Keratinocyte (primary cell): ENCODE results near the gene TMBIM4. TPM values are rescaled to one million over a fixed set of nuclear protein-coding genes. Genes with fewer than 3 reads are reported as not detected.

ENCODE experiments used
- DNase-seq: peaks from one replicate; pipeline ENCODE4 v3.0.0-alpha.2; 2011; ENCODE audit warnings: low read depth, missing footprints, low spot score
- FAIRE-seq: peaks from 2 replicates; lab custom pipeline; 2011; peaks lifted over from hg19 to GRCh38; lab: Jason Lieb, UNC
- H2AFZ ChIP-seq: 2 replicates; pipeline ENCODE4 v1.6.0; 2012; ENCODE audit warnings: low read length, control low read depth, inconsistent platforms; ENCODE audit not compliant: control insufficient read depth
- H3K27ac ChIP-seq: 2 replicates; pipeline ENCODE4 v1.5.1; 2011; ENCODE audit warnings: low read length; ENCODE audit not compliant: control insufficient read depth, insufficient read depth
- H3K27me3 ChIP-seq: 3 replicates; pipeline ENCODE4 v1.6.0; 2011; ENCODE audit warnings: low read length; ENCODE audit not compliant: control insufficient read depth, insufficient read depth; ENCODE audit errors: extremely low read depth
- H3K36me3 ChIP-seq, 2 experiments: 2 replicates in 1 of 2; 3 replicates in 1 of 2; pipeline ENCODE4 v1.5.1; 2011; ENCODE audit warnings: low read length in 2 of 2, mild to moderate bottlenecking in 1 of 2; ENCODE audit not compliant: control insufficient read depth in 2 of 2, insufficient read depth in 2 of 2; ENCODE audit errors: extremely low read depth in 1 of 2
- H3K4me1 ChIP-seq: 3 replicates; pipeline ENCODE4 v1.5.1; 2011; ENCODE audit warnings: low read length; ENCODE audit not compliant: control insufficient read depth, insufficient read depth; ENCODE audit errors: extremely low read depth
- H3K4me2 ChIP-seq: 3 replicates; pipeline ENCODE4 v1.6.0; 2011; ENCODE audit warnings: low read depth, low read length; ENCODE audit not compliant: control insufficient read depth, insufficient read depth; ENCODE audit errors: extremely low read depth
- H3K4me3 ChIP-seq, 3 experiments: fragments of 200-600 bp in 1 of 3; sonication (generic) in 1 of 3; 2 replicates in 2 of 3; 3 replicates in 1 of 3; pipeline ENCODE4 v1.5.1; 2011 to 2016; ENCODE audit warnings: low read length in 3 of 3, mild to moderate bottlenecking in 3 of 3, control low read depth in 2 of 3, inconsistent platforms in 1 of 3, low read depth in 1 of 3, mixed read lengths in 1 of 3, mixed run types in 1 of 3, moderate library complexity in 1 of 3; ENCODE audit not compliant: control insufficient read depth in 2 of 3, insufficient read depth in 2 of 3; ENCODE audit errors: extremely low read depth in 1 of 3
- H3K79me2 ChIP-seq: 2 replicates; pipeline ENCODE4 v1.6.0; 2012; ENCODE audit warnings: low read length; ENCODE audit not compliant: control insufficient read depth, insufficient read depth
- H3K9ac ChIP-seq: 3 replicates; pipeline ENCODE4 v1.6.0; 2011; ENCODE audit warnings: low read length; ENCODE audit not compliant: control insufficient read depth, insufficient read depth; ENCODE audit errors: extremely low read depth
- H3K9me1 ChIP-seq: 3 replicates; pipeline ENCODE4 v1.6.0; 2011; ENCODE audit warnings: low read length; ENCODE audit not compliant: control insufficient read depth, insufficient read depth; ENCODE audit errors: extremely low read depth
- H3K9me3 ChIP-seq: 2 replicates; pipeline ENCODE4 v1.5.1; 2012; ENCODE audit warnings: low read depth, low read length; ENCODE audit not compliant: control insufficient read depth
- H4K20me1 ChIP-seq: 3 replicates; pipeline ENCODE4 v1.6.0; 2011; ENCODE audit warnings: low read length; ENCODE audit not compliant: control insufficient read depth, insufficient read depth; ENCODE audit errors: extremely low read depth
- EZH2 ChIP-seq: IDR thresholded peaks from one replicate; pipeline ENCODE4 v1.6.1; 2012; ENCODE audit warnings: inconsistent platforms, mild to moderate bottlenecking, low read length, moderate library complexity
- dilution Hi-C: fragments of 300-500 bp; cut with MboI; formaldehyde crosslinking; loops from one replicate; pipeline ENCODE4 v1.7.0; 2020; ENCODE audit warnings: low sequenced_read_pairs; ENCODE audit not compliant: extremely low pct_ligation_motif_present
- polyA plus RNA-seq, 5 experiments: library from polyadenylated mRNA; depleted of rRNA in 3 of 5; stranded (reverse) in 3 of 5; stranded (forward) in 1 of 5; unstranded in 1 of 5; fragments of >200 nt; gene quantifications; 1 replicate in 1 of 5; 2 replicates in 3 of 5; 3 replicates in 1 of 5; pipeline versions ENCODE4 v1.2.1 to v1.2.3, GENCODE V29; 2011 to 2012; ENCODE audit warnings: missing spikeins in 2 of 5, low read depth in 1 of 5, low replicate concordance in 1 of 5
- TF ChIP-seq, protein P1 (sequence below), 3 experiments: IDR thresholded peaks in 1 of 3; conservative IDR thresholded peaks in 1 of 3; optimal IDR thresholded peaks in 1 of 3; 2 replicates in 2 of 3; 3 replicates in 1 of 3; pipeline versions ENCODE3 to v1.5.1; 2011; ENCODE audit warnings: low read length in 3 of 3, mild to moderate bottlenecking in 3 of 3, moderate library complexity in 2 of 3, control low read depth in 1 of 3, inconsistent platforms in 1 of 3; ENCODE audit not compliant: insufficient read depth in 2 of 3; ENCODE audit errors: extremely low read depth in 1 of 3

TMBIM4 gene
- polyA plus RNA-seq, 1 donor (not counting 4 experiments of a cell fraction or from before 2014, with no cell fraction given): 111 TPM

DNA sequence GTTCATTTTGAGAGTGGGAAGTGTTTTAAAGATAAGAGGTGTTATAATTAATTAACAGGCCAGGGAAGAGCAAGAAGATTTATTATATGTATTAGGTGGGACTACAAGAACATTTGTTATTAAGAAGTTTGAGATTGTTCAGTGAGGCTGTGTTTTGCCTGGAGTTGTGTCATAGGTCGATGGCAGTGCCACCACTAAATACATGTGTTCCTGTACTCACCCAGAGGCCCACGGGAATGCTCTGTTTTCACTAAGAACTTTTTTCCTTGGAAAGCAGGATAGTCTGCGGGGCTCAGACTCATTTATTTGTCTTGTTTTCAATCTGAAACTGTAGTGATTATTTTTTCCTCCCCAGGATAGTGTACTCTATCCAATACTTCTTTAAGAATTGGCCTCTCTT lies 29.3 kb upstream of the TMBIM4 start:
- H3K79me2 ChIP-seq: no peaks in the 10 kb centered on the region
- no peaks in the 10 kb centered on the region for H3K9me1 ChIP-seq
- no peak overlapping the region for H3K4me2 ChIP-seq
- DNase-seq (no peak), FAIRE-seq (no peak)
- H4K20me1 ChIP-seq: no peaks in the 10 kb centered on the region
- no peaks in the 10 kb centered on the region for H3K27me3 ChIP-seq
- no peaks in the 10 kb centered on the region for H3K36me3 ChIP-seq
- TF ChIP-seq, protein P1, sequence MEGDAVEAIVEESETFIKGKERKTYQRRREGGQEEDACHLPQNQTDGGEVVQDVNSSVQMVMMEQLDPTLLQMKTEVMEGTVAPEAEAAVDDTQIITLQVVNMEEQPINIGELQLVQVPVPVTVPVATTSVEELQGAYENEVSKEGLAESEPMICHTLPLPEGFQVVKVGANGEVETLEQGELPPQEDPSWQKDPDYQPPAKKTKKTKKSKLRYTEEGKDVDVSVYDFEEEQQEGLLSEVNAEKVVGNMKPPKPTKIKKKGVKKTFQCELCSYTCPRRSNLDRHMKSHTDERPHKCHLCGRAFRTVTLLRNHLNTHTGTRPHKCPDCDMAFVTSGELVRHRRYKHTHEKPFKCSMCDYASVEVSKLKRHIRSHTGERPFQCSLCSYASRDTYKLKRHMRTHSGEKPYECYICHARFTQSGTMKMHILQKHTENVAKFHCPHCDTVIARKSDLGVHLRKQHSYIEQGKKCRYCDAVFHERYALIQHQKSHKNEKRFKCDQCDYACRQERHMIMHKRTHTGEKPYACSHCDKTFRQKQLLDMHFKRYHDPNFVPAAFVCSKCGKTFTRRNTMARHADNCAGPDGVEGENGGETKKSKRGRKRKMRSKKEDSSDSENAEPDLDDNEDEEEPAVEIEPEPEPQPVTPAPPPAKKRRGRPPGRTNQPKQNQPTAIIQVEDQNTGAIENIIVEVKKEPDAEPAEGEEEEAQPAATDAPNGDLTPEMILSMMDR (optimal IDR thresholded peaks at IDR 0.05 in 1 of 3, IDR thresholded peaks at IDR 0.05 in 1 of 3, conservative IDR thresholded peaks at IDR 0.05 in 1 of 3; ENCODE audit: extremely low read depth in 1 of 3, insufficient read depth in 2 of 3, low read length in 3 of 3): no peak
- no peak for TF ChIP-seq EZH2
- H3K4me1 ChIP-seq: no peaks in the 10 kb centered on the region
- no peaks in the 10 kb centered on the region for H3K9me3 ChIP-seq
- dilution Hi-C loops: no loop called here
- H2AFZ ChIP-seq: no peak overlapping the region
- H3K27ac ChIP-seq: no peak overlapping the region
- no peak overlapping the region for H3K9ac ChIP-seq
- H3K4me3 ChIP-seq: no peak overlapping the region

DNA sequence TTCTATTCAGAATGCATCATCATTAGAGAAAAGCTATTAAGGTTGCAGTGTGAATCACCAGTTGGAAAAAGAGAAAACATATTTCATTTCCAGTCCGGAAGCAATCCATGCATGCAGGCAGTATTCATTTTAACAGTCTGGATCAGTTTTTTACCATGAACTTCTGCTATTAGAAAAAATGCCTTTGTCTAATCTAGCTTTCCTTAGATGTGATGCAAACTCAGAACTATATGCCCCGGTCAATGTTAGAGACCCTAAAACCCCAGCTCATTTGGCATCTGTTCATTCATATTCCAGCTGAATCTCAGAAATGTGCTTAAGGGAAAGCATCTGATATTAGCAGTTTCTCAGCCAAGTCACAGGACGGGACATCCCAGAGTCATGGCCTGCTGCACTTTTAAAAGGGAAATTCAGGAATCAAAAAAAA lies 27.7 kb upstream of the TMBIM4 start:
- DNase-seq (no peak), FAIRE-seq (peak; percentile 46)
- dilution Hi-C loops: no loop called here
- Histone ChIP-seq H2AFZ (no peak overlapping the region), H3K4me2 (no peak overlapping the region), H3K36me3 (no peaks in the 10 kb centered on the region), H3K9ac (no peak overlapping the region), H3K4me3 (no peak overlapping the region), H3K27me3 (no peaks in the 10 kb centered on the region), H3K79me2 (no peaks in the 10 kb centered on the region), H3K27ac (no peak overlapping the region), H3K9me1 (no peaks in the 10 kb centered on the region), H3K4me1 (no peaks in the 10 kb centered on the region), H4K20me1 (no peaks in the 10 kb centered on the region), H3K9me3 (no peaks in the 10 kb centered on the region)
- TF ChIP-seq EZH2: no peak
- TF ChIP-seq, protein P1 (optimal IDR thresholded peaks at IDR 0.05 in 1 of 3, IDR thresholded peaks at IDR 0.05 in 1 of 3, conservative IDR thresholded peaks at IDR 0.05 in 1 of 3; ENCODE audit: extremely low read depth in 1 of 3, insufficient read depth in 2 of 3, low read length in 3 of 3): no peak
